B cell (primary cell): ENCODE results near the gene TANC1.

Experiments used
- EZH2 ChIP-seq: IDR thresholded peaks from 2 replicates; pipeline ENCODE4 v1.6.1; 2012; ENCODE audit warnings: borderline replicate concordance, low read depth, mild to moderate bottlenecking, moderate library complexity, low read length; ENCODE audit not compliant: insufficient read depth, poor library complexity, severe bottlenecking
- TF ChIP-seq, protein P1 (sequence below): fragments of 200-600 bp; IDR thresholded peaks from one replicate; pipeline ENCODE4 v1.8.0; 2022; ENCODE audit warnings: antibody characterized with exemption, mild to moderate bottlenecking

- TF ChIP-seq, protein P1, sequence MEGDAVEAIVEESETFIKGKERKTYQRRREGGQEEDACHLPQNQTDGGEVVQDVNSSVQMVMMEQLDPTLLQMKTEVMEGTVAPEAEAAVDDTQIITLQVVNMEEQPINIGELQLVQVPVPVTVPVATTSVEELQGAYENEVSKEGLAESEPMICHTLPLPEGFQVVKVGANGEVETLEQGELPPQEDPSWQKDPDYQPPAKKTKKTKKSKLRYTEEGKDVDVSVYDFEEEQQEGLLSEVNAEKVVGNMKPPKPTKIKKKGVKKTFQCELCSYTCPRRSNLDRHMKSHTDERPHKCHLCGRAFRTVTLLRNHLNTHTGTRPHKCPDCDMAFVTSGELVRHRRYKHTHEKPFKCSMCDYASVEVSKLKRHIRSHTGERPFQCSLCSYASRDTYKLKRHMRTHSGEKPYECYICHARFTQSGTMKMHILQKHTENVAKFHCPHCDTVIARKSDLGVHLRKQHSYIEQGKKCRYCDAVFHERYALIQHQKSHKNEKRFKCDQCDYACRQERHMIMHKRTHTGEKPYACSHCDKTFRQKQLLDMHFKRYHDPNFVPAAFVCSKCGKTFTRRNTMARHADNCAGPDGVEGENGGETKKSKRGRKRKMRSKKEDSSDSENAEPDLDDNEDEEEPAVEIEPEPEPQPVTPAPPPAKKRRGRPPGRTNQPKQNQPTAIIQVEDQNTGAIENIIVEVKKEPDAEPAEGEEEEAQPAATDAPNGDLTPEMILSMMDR: no peak
- TF ChIP-seq EZH2: no peak
Measured at GRCh38 chr2:159089543-159089942, 121.1 kb downstream of the TANC1 start.
